Natural killer cell (primary cell): ENCODE results near the gene CCDC102B. TPM values are rescaled to one million over a fixed set of nuclear protein-coding genes. Genes with fewer than 3 reads are reported as not detected.

Experiments used
- ATAC-seq, 3 donors: fragments of 150-1000 bp in 2 of 3; fragments of 200-7000 bp in 1 of 3; cut with Tn5 transposase; 1 replicate in 1 of 3; 2 replicates in 2 of 3; pipeline ENCODE4 v1.10.0; 2021; ENCODE audit warnings: mild to moderate bottlenecking in 2 of 3, moderate library complexity in 2 of 3
- DNase-seq, 2 donors: peaks; one replicate each; pipeline versions ENCODE4 v3.0.0 to v3.0.0-alpha.2; 2013 to 2021; ENCODE audit warnings: mixed read lengths in 1 of 2
- H3K27ac ChIP-seq: one replicate; pipeline ENCODE4 v1.5.1; 2013; ENCODE audit warnings: mild to moderate bottlenecking, low read length
- H3K27me3 ChIP-seq: one replicate; pipeline ENCODE4 v1.6.1; 2013; ENCODE audit warnings: low read length; ENCODE audit not compliant: control insufficient read depth, insufficient read depth
- H3K36me3 ChIP-seq: one replicate; pipeline ENCODE4 v1.6.1; 2013; ENCODE audit warnings: low read length; ENCODE audit not compliant: control insufficient read depth, insufficient read depth
- H3K4me1 ChIP-seq: one replicate; pipeline ENCODE4 v1.6.1; 2013; ENCODE audit warnings: low read length; ENCODE audit not compliant: control insufficient read depth, insufficient read depth
- H3K4me3 ChIP-seq: one replicate; pipeline ENCODE4 v1.5.1; 2013; ENCODE audit warnings: low read length
- H3K9me3 ChIP-seq: one replicate; pipeline ENCODE4 v1.6.1; 2013; ENCODE audit warnings: low read length; ENCODE audit not compliant: control insufficient read depth, insufficient read depth
- H3K27ac Mint-ChIP-seq, 2 donors: one replicate each; pipeline ENCODE4 v1.8.0; 2022; ENCODE audit warnings: mild to moderate bottlenecking in 2 of 2, mixed read lengths in 2 of 2, moderate library complexity in 1 of 2
- H3K27me3 Mint-ChIP-seq, 2 donors: one replicate each; pipeline ENCODE4 v1.8.0; 2022; ENCODE audit warnings: low read depth in 2 of 2, mixed read lengths in 2 of 2
- H3K36me3 Mint-ChIP-seq: one replicate; pipeline ENCODE4 v1.8.0; 2022; ENCODE audit warnings: mixed read lengths
- H3K4me1 Mint-ChIP-seq, 2 donors: one replicate each; pipeline ENCODE4 v1.8.0; 2022; ENCODE audit warnings: mixed read lengths in 2 of 2
- H3K4me3 Mint-ChIP-seq: one replicate; pipeline ENCODE4 v1.8.0; 2022; ENCODE audit warnings: mild to moderate bottlenecking, moderate library complexity, mixed read lengths
- H3K9me3 Mint-ChIP-seq, 2 donors: one replicate each; pipeline ENCODE4 v1.8.0; 2022; ENCODE audit warnings: mixed read lengths in 2 of 2
- CTCF ChIP-seq: fragments of 200-600 bp; IDR thresholded peaks from one replicate; pipeline ENCODE4 v1.8.0; 2022; ENCODE audit warnings: antibody characterized with exemption
- WGBS: methylation state at CpG from one replicate; pipeline ENCODE4 v1.1.7; 2013; ENCODE audit warnings: missing lambda C conversion rate; ENCODE audit not compliant: insufficient coverage; 5-methylcytosine and 5-hydroxymethylcytosine counted together
- intact Hi-C: fragments of 100-400 bp; cut with micrococcal nuclease; formaldehyde crosslinking; loops from one replicate; pipeline ENCODE4 v1.14.2; 2022
- total RNA-seq, 4 donors: library from RNA; stranded (reverse); fragments of 120-200 nt in 1 of 4; gene quantifications; one replicate each; pipeline versions ENCODE4 v1.2.3 to v1.2.4, GENCODE V29; 2013 to 2022

CCDC102B gene
- total RNA-seq, 3 donors from 2014 or later (not counting 1 experiment from before 2014, with no cell fraction given): 6.9 to 9.9 (median 8.9) TPM

- Mint-ChIP-seq H3K36me3 (no peaks in the 10 kb centered on the region), H3K4me3 (no peak overlapping the region), H3K4me1 (no peaks in the 10 kb centered on the region), H3K9me3 (peaks cover 0 to 2% of the 10 kb centered on the region in 2 donors), H3K27me3 (no peaks in the 10 kb centered on the region), H3K27ac (no peak overlapping the region)
- Histone ChIP-seq H3K27me3 (no peaks in the 10 kb centered on the region), H3K4me3 (no peak overlapping the region), H3K4me1 (no peaks in the 10 kb centered on the region), H3K9me3 (no peaks in the 10 kb centered on the region), H3K36me3 (no peaks in the 10 kb centered on the region), H3K27ac (no peak overlapping the region)
- WGBS: 88% methylated on average over 2 of the region's 3 CpGs
- intact Hi-C loops: no loop called here
- TF ChIP-seq CTCF: no peak
- no peak for DNase-seq
- ATAC-seq: no peak
These were observed 124.5 kb downstream of the CCDC102B start for GRCh38 chr18:68922392-68922791.

- ATAC-seq: no peak
- Histone ChIP-seq H3K36me3 (no peaks in the 10 kb centered on the region), H3K27me3 (no peaks in the 10 kb centered on the region), H3K4me3 (no peak overlapping the region), H3K27ac (no peak overlapping the region), H3K9me3 (no peaks in the 10 kb centered on the region), H3K4me1 (no peaks in the 10 kb centered on the region)
- Mint-ChIP-seq H3K9me3 (peaks cover 4 to 5% of the 10 kb centered on the region in 2 donors), H3K27me3 (no peaks in the 10 kb centered on the region), H3K27ac (no peak overlapping the region), H3K36me3 (no peaks in the 10 kb centered on the region), H3K4me1 (no peaks in the 10 kb centered on the region), H3K4me3 (no peak overlapping the region)
- no peak for TF ChIP-seq CTCF
- no peak for DNase-seq
- WGBS: 0% methylated on average over 1 of the region's 1 CpG
- intact Hi-C loops: no loop called here
These were observed 127.4 kb downstream of the CCDC102B start for GRCh38 chr18:68925268-68925667.

GRCh38 chr18:68928762-68929675 is 131.1 kb downstream of the CCDC102B start:
- no peak for TF ChIP-seq CTCF
- no peak overlapping the region for H3K27ac Mint-ChIP-seq
- Histone ChIP-seq H3K27me3 (no peaks in the 10 kb centered on the region), H3K9me3 (no peaks in the 10 kb centered on the region), H3K4me1 (no peaks in the 10 kb centered on the region), H3K4me3 (no peak overlapping the region), H3K36me3 (no peaks in the 10 kb centered on the region), H3K27ac (no peak overlapping the region)
- WGBS: 76% methylated on average over 5 of the region's 6 CpGs
- no peaks in the 10 kb centered on the region for H3K27me3 Mint-ChIP-seq
- ATAC-seq: no peak
- no peak for DNase-seq
- H3K9me3 Mint-ChIP-seq: peaks cover 4 to 5% of the 10 kb centered on the region in 2 donors
- no peaks in the 10 kb centered on the region for H3K36me3 Mint-ChIP-seq
- no peak overlapping the region for H3K4me3 Mint-ChIP-seq
- no peaks in the 10 kb centered on the region for H3K4me1 Mint-ChIP-seq
- intact Hi-C loops: no loop called here

GRCh38 chr18:68935686-68936085 is 137.8 kb downstream of the CCDC102B start:
- Histone ChIP-seq H3K4me3 (no peak overlapping the region), H3K36me3 (no peaks in the 10 kb centered on the region), H3K9me3 (no peaks in the 10 kb centered on the region), H3K4me1 (no peaks in the 10 kb centered on the region), H3K27ac (no peak overlapping the region), H3K27me3 (no peaks in the 10 kb centered on the region)
- intact Hi-C loops: no loop called here
- no peak for TF ChIP-seq CTCF
- DNase-seq: no peak
- ATAC-seq: no peak
- Mint-ChIP-seq H3K36me3 (no peaks in the 10 kb centered on the region), H3K4me1 (no peaks in the 10 kb centered on the region), H3K9me3 (peaks cover 4% of the 10 kb centered on the region in 2 donors), H3K27me3 (no peaks in the 10 kb centered on the region), H3K27ac (no peak overlapping the region), H3K4me3 (no peak overlapping the region)
